Natural killer cell (primary cell): ENCODE results near the gene XXYLT1. TPM values are rescaled to one million over a fixed set of nuclear protein-coding genes. Genes with fewer than 3 reads are reported as not detected.

Source experiments
- ATAC-seq, 3 donors: fragments of 150-1000 bp in 2 of 3; fragments of 200-7000 bp in 1 of 3; cut with Tn5 transposase; 1 replicate in 1 of 3; 2 replicates in 2 of 3; pipeline ENCODE4 v1.10.0; 2021; ENCODE audit warnings: mild to moderate bottlenecking in 2 of 3, moderate library complexity in 2 of 3
- DNase-seq, 2 donors: peaks; one replicate each; pipeline versions ENCODE4 v3.0.0 to v3.0.0-alpha.2; 2013 to 2021; ENCODE audit warnings: mixed read lengths in 1 of 2
- H3K27ac ChIP-seq: one replicate; pipeline ENCODE4 v1.5.1; 2013; ENCODE audit warnings: mild to moderate bottlenecking, low read length
- H3K27me3 ChIP-seq: one replicate; pipeline ENCODE4 v1.6.1; 2013; ENCODE audit warnings: low read length; ENCODE audit not compliant: control insufficient read depth, insufficient read depth
- H3K36me3 ChIP-seq: one replicate; pipeline ENCODE4 v1.6.1; 2013; ENCODE audit warnings: low read length; ENCODE audit not compliant: control insufficient read depth, insufficient read depth
- H3K4me1 ChIP-seq: one replicate; pipeline ENCODE4 v1.6.1; 2013; ENCODE audit warnings: low read length; ENCODE audit not compliant: control insufficient read depth, insufficient read depth
- H3K4me3 ChIP-seq: one replicate; pipeline ENCODE4 v1.5.1; 2013; ENCODE audit warnings: low read length
- H3K9me3 ChIP-seq: one replicate; pipeline ENCODE4 v1.6.1; 2013; ENCODE audit warnings: low read length; ENCODE audit not compliant: control insufficient read depth, insufficient read depth
- H3K27ac Mint-ChIP-seq, 2 donors: one replicate each; pipeline ENCODE4 v1.8.0; 2022; ENCODE audit warnings: mild to moderate bottlenecking in 2 of 2, mixed read lengths in 2 of 2, moderate library complexity in 1 of 2
- H3K27me3 Mint-ChIP-seq, 2 donors: one replicate each; pipeline ENCODE4 v1.8.0; 2022; ENCODE audit warnings: low read depth in 2 of 2, mixed read lengths in 2 of 2
- H3K36me3 Mint-ChIP-seq: one replicate; pipeline ENCODE4 v1.8.0; 2022; ENCODE audit warnings: mixed read lengths
- H3K4me1 Mint-ChIP-seq, 2 donors: one replicate each; pipeline ENCODE4 v1.8.0; 2022; ENCODE audit warnings: mixed read lengths in 2 of 2
- H3K4me3 Mint-ChIP-seq: one replicate; pipeline ENCODE4 v1.8.0; 2022; ENCODE audit warnings: mild to moderate bottlenecking, moderate library complexity, mixed read lengths
- H3K9me3 Mint-ChIP-seq, 2 donors: one replicate each; pipeline ENCODE4 v1.8.0; 2022; ENCODE audit warnings: mixed read lengths in 2 of 2
- whole genome bisulfite sequencing: methylation state at CpG from one replicate; pipeline ENCODE4 v1.1.7; 2013; ENCODE audit warnings: missing lambda C conversion rate; ENCODE audit not compliant: insufficient coverage; 5-methylcytosine and 5-hydroxymethylcytosine counted together
- intact Hi-C: fragments of 100-400 bp; cut with micrococcal nuclease; formaldehyde crosslinking; loops from one replicate; pipeline ENCODE4 v1.14.2; 2022
- total RNA-seq, 4 donors: library from RNA; stranded (reverse); fragments of 120-200 nt in 1 of 4; gene quantifications; one replicate each; pipeline versions ENCODE4 v1.2.3 to v1.2.4, GENCODE V29; 2013 to 2022
- TF ChIP-seq, protein P1 (sequence below): fragments of 200-600 bp; IDR thresholded peaks from one replicate; pipeline ENCODE4 v1.8.0; 2022; ENCODE audit warnings: antibody characterized with exemption

XXYLT1 gene
- total RNA-seq, 3 donors from 2014 or later (not counting 1 experiment from before 2014, with no cell fraction given): 8.7 to 13.6 (median 10.2) TPM

DNA sequence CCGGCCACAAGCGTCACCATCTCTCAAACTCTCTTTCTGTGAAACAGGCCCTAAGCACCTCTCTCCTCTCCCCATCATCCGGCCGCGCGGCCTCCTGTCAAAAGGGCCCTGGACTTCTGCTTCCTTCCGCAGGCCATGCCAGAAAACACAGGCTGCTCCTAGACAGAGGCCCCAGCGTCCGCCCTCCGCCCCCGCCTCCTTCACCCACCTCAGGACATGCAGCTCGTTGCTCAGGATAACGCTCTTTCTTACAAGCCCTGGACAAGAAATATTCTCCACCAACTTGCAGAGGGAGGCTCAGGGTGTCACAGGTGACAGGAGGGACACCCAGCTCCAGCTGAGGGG lies 212.0 kb downstream of the XXYLT1 start:
- WGBS: 52% methylated on average over 13 of the region's 13 CpGs
- Mint-ChIP-seq H3K27me3 (peaks cover 3 to 16% of the 10 kb centered on the region in 2 donors), H3K9me3 (no peaks in the 10 kb centered on the region), H3K4me1 (peaks cover 0 to 4% of the 10 kb centered on the region in 2 donors), H3K36me3 (no peaks in the 10 kb centered on the region), H3K27ac (no peak overlapping the region), H3K4me3 (no peak overlapping the region)
- DNase-seq (no peak), ATAC-seq (no peak)
- no peak overlapping the region for H3K27ac ChIP-seq
- H3K4me3 ChIP-seq: no peak overlapping the region
- intact Hi-C loops: no loop called here
- H3K9me3 ChIP-seq: no peaks in the 10 kb centered on the region
- TF ChIP-seq, protein P1, sequence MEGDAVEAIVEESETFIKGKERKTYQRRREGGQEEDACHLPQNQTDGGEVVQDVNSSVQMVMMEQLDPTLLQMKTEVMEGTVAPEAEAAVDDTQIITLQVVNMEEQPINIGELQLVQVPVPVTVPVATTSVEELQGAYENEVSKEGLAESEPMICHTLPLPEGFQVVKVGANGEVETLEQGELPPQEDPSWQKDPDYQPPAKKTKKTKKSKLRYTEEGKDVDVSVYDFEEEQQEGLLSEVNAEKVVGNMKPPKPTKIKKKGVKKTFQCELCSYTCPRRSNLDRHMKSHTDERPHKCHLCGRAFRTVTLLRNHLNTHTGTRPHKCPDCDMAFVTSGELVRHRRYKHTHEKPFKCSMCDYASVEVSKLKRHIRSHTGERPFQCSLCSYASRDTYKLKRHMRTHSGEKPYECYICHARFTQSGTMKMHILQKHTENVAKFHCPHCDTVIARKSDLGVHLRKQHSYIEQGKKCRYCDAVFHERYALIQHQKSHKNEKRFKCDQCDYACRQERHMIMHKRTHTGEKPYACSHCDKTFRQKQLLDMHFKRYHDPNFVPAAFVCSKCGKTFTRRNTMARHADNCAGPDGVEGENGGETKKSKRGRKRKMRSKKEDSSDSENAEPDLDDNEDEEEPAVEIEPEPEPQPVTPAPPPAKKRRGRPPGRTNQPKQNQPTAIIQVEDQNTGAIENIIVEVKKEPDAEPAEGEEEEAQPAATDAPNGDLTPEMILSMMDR: no peak
- no peaks in the 10 kb centered on the region for H3K4me1 ChIP-seq
- H3K36me3 ChIP-seq: no peaks in the 10 kb centered on the region
- H3K27me3 ChIP-seq: no peaks in the 10 kb centered on the region

DNA sequence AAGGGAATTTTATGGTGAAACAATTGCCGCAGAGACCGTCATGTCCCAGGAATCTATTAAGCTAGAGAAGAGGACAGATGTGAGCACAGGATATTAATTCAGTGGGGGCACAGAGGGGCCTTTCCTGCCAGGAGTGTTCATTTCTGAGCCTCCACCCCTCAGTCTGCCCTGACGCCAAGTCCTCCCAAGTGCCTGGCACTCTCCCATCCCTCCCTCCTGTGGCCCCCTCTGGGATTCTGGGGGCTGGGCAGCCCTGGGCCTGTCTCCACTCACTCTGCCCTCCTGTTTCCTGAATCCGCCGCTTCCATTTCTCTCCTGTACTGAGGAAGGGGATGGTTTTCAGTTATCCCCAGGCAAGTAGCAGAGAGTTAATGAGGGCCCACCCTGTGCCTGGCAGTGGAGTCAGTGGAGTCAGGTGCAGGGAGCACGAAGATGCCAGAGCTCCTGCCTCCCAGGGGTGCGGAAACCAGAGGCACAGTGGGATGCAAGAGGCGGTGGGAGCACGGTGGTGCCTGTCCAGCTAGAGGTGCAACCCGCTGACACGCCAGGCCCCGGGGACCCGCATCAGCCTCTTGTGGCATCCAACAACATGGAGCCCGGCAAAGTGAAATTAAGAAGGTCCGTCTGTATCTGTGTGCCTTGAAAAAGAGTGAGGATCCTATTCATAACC lies 212.5 kb downstream of the XXYLT1 start:
- Mint-ChIP-seq H3K4me1 (peaks cover 0 to 3% of the 10 kb centered on the region in 2 donors), H3K36me3 (no peaks in the 10 kb centered on the region), H3K27me3 (peaks cover 6 to 16% of the 10 kb centered on the region in 2 donors), H3K4me3 (no peak overlapping the region), H3K9me3 (no peaks in the 10 kb centered on the region), H3K27ac (no peak overlapping the region)
- no peaks in the 10 kb centered on the region for H3K36me3 ChIP-seq
- no peaks in the 10 kb centered on the region for H3K9me3 ChIP-seq
- TF ChIP-seq, protein P1: no peak
- ATAC-seq: no peak
- DNase-seq: no peak
- no peaks in the 10 kb centered on the region for H3K4me1 ChIP-seq
- WGBS: 78% methylated on average over 15 of the region's 15 CpGs
- H3K4me3 ChIP-seq: no peak overlapping the region
- no peaks in the 10 kb centered on the region for H3K27me3 ChIP-seq
- no peak overlapping the region for H3K27ac ChIP-seq
- intact Hi-C loops: no loop called here

DNA sequence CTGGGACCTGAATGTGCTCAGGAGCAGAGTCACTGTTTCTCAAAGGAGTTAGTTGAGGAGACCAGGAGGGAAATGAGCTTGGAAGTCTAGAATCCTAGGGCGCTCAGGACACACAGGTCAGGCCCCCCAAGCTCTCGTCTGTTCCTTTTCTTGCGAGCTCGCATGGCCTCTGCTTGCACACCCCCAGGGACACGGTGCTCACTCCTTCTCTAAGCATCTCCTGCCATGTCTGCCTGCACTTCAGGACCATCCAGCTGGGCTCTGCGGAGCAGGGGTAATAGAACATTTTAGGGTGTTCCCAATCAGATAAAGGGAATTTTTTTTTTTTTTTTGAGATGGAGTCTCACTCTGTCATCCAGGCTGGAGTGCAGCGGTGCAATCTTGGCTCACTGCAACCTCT lies 213.2 kb downstream of the XXYLT1 start:
- Mint-ChIP-seq H3K36me3 (no peaks in the 10 kb centered on the region), H3K4me1 (no peaks in the 10 kb centered on the region), H3K4me3 (no peak overlapping the region), H3K27me3 (peaks cover 13 to 19% of the 10 kb centered on the region in 2 donors), H3K27ac (no peak overlapping the region), H3K9me3 (no peaks in the 10 kb centered on the region)
- H3K36me3 ChIP-seq: no peaks in the 10 kb centered on the region
- H3K4me3 ChIP-seq: no peak overlapping the region
- no peak for DNase-seq
- 90% methylated on average over 6 of the region's 7 CpGs for WGBS
- H3K4me1 ChIP-seq: no peaks in the 10 kb centered on the region
- H3K27me3 ChIP-seq: no peaks in the 10 kb centered on the region
- no peak overlapping the region for H3K27ac ChIP-seq
- TF ChIP-seq, protein P1: no peak
- ATAC-seq: no peak
- H3K9me3 ChIP-seq: no peaks in the 10 kb centered on the region
- intact Hi-C loops: no loop called here

DNA sequence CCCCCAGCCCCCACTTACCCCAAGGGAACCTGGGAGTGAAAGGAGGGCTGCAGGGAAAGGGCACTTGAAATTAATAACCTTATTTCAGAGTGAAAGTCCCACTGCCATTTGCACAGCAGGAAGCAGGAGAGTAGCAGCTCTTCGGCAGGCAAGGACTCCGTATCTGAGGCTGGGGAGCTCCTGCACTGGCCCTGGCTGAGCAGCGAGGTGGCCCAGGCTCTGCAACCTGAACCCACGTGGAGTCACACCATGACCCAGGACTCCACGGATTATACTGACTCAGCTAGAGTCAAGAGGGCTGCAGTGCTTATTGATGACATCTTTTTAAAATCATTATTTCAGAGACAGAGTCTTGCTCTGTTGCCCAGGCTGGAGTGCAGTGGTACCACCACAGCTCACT lies 214.5 kb downstream of the XXYLT1 start:
- Histone ChIP-seq H3K36me3 (no peaks in the 10 kb centered on the region), H3K27ac (no peak overlapping the region), H3K27me3 (no peaks in the 10 kb centered on the region), H3K4me3 (no peak overlapping the region), H3K4me1 (no peaks in the 10 kb centered on the region), H3K9me3 (no peaks in the 10 kb centered on the region)
- no peaks in the 10 kb centered on the region for H3K9me3 Mint-ChIP-seq
- DNase-seq: no peak
- intact Hi-C loops: no loop called here
- no peaks in the 10 kb centered on the region for H3K36me3 Mint-ChIP-seq
- TF ChIP-seq, protein P1: no peak
- no peak overlapping the region for H3K4me3 Mint-ChIP-seq
- no peaks in the 10 kb centered on the region for H3K4me1 Mint-ChIP-seq
- no peak overlapping the region for H3K27ac Mint-ChIP-seq
- no peak for ATAC-seq
- H3K27me3 Mint-ChIP-seq: peaks cover 13 to 22% of the 10 kb centered on the region in 2 donors
- WGBS: 85% methylated on average over 5 of the region's 5 CpGs
